A673 (cell line): ENCODE results near the gene EDEM3.

Source experiments
- EZH2 ChIP-seq: fragments of 200-600 bp; sonication (generic); IDR thresholded peaks from 2 replicates; pipeline ENCODE4 v1.6.1; 2017; ENCODE audit warnings: borderline replicate concordance, low read depth, mild to moderate bottlenecking, mixed read lengths, antibody characterized with exemption, low read length; ENCODE audit not compliant: poor library complexity, severe bottlenecking
- TF ChIP-seq, protein P1 (sequence below): fragments of 300-800, 200-600 bp; sonication (generic); conservative IDR thresholded peaks from 2 replicates; pipeline ENCODE4 v1.5.1; 2017; ENCODE audit warnings: low read depth, mild to moderate bottlenecking, antibody characterized with exemption, low read length, moderate library complexity, mixed read lengths

DNA sequence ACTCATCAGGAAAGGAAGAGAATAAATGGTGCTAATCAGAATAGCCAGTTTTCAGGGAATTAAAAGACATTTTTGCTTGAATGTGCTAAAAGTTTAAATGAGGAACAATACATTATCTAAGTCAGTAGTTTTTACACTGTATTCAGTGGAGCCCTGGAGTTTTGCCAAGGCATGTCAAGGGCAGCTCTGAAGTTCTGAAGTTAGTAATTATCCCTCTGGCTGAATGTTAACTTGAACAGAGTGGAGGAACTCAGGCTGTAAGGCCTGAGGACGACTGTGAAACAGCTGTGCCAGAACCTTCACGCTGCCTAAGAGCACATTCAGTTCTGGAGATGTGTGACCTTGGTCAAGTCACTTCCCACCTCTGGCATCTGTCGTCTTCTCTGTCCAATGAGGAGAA is 68.1 kb downstream of the EDEM3 start:
- TF ChIP-seq, protein P1, sequence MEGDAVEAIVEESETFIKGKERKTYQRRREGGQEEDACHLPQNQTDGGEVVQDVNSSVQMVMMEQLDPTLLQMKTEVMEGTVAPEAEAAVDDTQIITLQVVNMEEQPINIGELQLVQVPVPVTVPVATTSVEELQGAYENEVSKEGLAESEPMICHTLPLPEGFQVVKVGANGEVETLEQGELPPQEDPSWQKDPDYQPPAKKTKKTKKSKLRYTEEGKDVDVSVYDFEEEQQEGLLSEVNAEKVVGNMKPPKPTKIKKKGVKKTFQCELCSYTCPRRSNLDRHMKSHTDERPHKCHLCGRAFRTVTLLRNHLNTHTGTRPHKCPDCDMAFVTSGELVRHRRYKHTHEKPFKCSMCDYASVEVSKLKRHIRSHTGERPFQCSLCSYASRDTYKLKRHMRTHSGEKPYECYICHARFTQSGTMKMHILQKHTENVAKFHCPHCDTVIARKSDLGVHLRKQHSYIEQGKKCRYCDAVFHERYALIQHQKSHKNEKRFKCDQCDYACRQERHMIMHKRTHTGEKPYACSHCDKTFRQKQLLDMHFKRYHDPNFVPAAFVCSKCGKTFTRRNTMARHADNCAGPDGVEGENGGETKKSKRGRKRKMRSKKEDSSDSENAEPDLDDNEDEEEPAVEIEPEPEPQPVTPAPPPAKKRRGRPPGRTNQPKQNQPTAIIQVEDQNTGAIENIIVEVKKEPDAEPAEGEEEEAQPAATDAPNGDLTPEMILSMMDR: no peak
- no peak for TF ChIP-seq EZH2
